K562 (cell line): ENCODE results near the gene HS3ST3A1.

Experiments
- MAFK ChIP-seq: IDR thresholded peaks from 2 replicates; pipeline ENCODE4 v1.6.1; 2011; ENCODE audit warnings: low read length, improper control_type of control experiment
- NR2C1 ChIP-seq, 2 experiments: fragments of 450-650 bp; IDR thresholded peaks; 2 replicates each; pipeline ENCODE4 v1.6.1; 2017; ENCODE audit warnings: mild to moderate bottlenecking in 2 of 2, antibody characterized with exemption in 1 of 2, inconsistent platforms in 1 of 2, missing compliant biosample characterization in 1 of 2, missing genetic modification characterization in 1 of 2
- ZNF174 ChIP-seq: fragments of 250-450 bp; sonication (Bioruptor Pico); IDR thresholded peaks from 2 replicates; pipeline ENCODE4 v1.4.0; 2020; ENCODE audit warnings: mild to moderate bottlenecking

- TF ChIP-seq ZNF174 (CRISPR knock-in tag): no peak
- no peak for TF ChIP-seq NR2C1 (IDR thresholded peaks at IDR 0.05)
- no peak for TF ChIP-seq NR2C1 (tag; IDR thresholded peaks at IDR 0.05)
- no peak for TF ChIP-seq MAFK
Observed at GRCh38 chr17:13647543-13648021, 45.9 kb upstream of the HS3ST3A1 start.
